HG03521 (cell line): ENCODE measurements around the gene LEF1.

Experiments
- ATAC-seq: cut with Tn5 transposase; IDR thresholded peaks from one replicate; pipeline ENCODE4 v1.9.1; 2021; ENCODE audit warnings: mild to moderate bottlenecking, moderate library complexity; ENCODE audit not compliant: unreplicated experiment

LEF1 gene

DNA sequence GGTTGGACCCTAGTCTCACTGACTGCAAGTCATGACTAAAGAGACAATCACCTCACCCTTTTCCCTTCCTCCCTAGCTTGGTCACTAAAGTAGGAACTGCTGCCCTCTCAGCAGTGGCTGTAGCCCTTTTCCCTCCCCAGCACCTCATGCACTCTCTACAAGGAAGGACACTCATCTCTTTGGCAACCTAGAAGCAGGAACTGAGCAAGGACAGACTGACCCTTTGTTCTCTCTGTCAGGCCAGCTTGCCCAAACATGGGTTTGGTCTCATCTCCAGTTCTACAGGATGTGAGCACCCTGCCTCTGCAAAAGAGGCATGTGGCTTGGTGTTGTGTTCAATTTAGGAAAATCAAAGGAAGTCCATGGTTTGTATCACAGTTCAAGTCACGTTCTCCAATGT lies 15.8 kb downstream of the LEF1 start:
- ATAC-seq, result no peak

DNA sequence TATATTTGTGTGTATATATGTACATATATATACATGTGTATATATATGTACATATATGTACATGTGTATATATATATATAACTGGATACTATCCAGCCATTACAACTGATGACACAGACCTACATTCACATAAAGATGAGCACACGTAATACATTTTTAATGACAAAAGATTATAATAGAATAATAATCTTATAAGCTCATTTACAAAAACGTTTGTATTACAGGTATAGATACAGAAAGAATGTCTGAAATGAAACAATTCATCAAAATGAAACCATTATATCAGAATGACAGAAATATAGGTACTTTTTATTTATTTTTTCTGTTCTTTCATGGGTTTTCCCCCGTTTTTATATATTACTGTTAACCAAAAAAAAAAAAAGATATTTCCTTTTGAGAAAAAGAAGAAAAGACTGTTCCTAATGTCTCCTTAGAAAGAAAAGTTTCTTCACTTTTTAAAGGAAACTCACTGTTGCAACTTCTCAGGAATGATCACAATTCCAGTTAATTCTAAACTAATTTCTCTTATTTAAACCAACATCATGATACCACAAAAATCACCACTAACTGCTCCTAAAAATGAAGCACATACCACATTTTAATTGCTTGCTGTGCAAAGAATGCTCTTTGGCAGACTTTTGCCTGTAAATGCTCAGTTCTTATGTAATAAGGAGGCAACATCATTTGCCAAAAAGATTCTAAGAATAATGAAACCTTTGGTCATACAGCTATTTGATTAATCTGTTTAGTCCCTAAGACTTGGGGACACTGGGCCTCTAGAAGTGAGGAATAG lies 18.9 kb downstream of the LEF1 start:
- ATAC-seq, result no peak

DNA sequence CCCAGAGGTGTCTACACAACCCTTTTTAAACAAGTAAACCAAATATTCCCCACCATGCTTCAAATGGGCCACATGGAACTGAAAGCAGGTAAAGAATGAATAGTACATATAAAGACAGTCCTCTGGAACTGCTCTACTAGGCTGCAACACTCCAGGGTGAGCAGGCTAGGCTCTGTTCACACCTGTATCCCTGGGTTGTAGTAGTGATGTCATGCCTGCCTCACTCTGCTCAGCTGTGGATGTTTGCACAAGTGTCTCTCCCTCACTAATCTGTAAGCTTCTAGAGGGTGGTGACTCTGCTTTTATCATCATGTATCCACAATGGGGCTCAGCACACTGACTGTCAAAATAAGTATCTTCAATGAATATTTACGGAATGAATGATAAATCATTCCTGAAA lies 20.4 kb downstream of the LEF1 start:
- ATAC-seq, result no peak

DNA sequence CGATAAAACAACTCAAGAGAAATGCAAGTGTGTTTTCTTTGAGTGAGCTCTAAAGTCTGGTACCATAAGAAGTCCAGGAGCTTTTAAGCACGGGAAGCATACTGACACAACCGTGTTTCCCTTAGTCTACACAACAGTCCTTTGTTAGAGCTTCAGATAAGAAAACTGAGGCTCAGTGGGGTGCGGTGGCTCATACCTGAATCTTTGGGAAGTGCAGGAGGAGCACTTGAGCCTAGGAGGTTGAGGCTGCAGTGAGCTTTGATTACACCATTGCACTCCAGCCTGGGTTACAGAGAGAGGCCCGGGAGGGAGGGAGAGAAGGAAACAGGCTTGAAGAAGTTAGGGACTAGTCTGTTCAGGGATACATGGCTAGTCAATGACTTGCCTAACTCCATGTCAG lies 21.9 kb downstream of the LEF1 start:
- ATAC-seq, result no peak

DNA sequence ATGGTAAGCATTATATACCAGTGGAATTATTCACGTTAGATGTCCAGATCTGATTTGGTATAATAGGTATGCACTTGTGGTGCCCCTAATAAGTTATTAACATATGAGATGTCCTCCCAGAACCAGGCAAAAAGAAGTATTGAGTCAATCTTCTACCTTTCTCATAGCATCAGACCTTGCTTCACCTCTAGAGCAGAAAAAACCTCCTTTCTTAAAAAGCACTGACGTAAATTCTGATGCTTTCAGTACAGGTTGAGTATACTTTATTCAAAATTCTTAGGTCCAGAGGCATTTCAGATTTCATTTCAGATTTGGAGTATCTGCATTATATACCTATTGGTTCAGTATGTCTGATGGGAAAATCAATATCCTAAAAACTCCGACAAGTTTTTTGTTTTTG lies 22.4 kb downstream of the LEF1 start:
- ATAC-seq, result no peak

DNA sequence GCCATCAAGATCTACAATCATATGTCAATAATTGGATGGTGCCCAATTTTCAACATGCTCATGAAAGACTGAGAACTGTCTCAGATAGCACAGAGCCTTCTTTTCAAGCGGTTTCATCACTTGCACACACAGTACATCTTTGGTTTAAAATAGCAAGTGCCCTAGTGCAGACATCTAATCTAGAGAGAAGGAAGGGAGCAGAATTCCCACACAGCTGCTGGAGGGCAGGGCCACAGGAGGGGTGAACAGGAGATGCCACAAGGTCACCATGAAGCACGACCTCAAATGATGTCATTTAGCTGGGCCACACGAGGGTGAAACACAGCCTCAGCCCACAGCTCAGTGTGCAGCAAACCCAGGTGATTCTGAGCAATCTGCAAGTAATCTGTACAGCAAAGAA lies 24.3 kb downstream of the LEF1 start:
- no peak for ATAC-seq

DNA sequence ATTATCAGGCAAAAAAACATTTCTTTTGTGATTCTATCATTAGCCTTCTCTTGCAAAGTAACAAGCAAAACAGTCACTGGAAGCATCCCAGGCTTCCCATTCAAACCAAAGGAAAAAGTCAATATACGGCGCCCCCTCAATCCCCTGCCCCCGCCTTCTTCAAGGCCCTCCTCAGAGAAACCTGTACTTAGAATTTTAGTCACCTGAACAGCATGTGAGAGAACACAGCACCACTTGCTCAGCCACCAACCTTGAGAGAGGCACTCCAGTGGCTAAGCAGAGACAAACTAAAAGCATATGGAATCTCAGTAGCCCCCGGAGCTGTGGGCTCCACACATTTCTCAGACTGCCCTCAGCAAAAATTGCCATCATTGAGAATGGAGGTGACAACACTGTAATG lies 25.2 kb downstream of the LEF1 start:
- ATAC-seq, result no peak

DNA sequence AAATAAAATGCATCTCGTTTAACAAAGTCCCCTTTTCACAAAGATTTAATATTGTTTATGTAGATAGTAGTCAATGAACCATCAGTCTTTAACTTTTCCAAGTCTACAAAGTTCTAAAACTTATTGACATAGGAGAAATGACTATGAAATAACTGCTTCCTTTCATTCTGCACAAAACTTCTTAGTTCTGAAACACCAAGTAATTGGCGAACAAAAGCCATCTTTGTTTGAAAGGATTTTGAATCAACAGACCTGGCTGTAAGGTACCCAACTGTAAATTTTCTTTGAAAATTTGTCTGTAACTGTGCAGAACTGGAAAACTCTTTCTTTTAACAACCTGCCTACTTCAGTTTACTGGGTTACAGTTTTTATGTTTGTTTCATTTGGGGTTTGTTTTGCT lies 25.9 kb downstream of the LEF1 start:
- ATAC-seq, result no peak

DNA sequence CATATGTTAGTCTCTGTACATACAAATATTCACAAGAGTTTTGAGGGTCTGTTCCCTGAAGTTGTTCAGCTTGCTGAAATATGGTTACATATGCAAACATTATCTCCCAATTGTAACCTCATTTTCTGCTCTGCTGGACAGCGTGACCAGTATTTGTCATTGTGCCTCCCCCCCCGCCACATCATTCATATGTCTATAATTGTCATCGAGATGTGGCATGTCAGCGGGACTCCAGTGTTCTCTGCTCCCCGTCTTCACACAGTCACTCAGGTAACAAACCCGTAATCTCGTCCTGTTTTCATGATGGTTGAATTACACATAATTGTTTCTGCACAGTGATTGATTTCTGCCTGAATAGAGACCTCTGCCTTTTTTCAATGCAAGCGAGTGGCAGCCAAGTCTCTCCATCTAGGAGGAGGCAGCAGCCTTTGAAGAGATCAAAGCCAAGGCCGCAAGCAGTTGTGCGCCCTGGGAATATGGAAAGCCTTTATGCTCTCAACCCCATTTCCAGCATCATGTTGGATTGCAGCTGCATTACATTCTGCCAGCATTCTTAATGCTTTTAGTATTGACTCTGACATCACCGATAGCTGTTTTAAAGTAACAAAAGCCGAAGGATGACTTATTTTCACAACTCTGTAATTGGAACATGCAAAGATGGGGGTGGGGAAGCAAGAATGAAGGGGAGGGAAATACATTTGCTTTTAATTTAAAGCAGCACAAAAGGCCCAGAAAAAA lies 27.4 kb downstream of the LEF1 start:
- no peak for ATAC-seq

DNA sequence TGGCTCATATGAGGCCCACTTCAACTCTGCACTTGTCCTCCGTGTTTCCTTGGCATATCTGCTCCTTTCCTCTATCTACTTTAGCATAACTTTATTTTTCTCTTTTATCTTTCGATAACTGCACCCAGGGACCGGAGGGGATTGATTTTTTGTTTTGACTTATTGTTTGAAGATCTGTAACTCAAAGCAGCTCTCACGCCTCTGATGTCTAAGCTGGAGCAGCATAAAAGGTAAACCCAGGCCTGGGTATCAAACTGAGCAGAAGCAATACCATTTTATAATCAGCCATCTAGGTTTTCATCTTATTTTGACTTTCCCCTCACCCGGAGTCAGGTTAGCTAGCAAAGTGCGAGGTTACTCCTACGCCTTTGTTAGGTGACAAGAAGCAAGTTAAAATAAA lies 28.4 kb downstream of the LEF1 start:
- ATAC-seq, result no peak

DNA sequence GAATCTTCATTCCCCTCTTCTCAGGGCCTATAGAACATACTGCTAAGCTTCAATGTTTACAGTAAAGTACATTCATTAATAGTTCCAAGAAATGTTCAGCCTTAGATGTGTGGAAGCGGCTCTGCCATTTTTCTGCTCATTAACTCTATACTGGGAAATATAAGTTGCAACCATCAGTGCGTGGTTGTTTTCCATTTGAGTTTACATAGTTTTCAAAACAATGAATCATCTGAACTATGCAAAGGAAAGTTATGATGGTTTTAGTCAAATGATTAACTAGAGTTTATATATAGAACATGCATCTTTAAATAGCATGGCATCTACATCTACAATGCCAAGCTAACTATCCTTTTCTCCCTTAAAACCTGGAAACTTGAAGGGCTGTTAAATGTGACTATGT lies 29.6 kb downstream of the LEF1 start:
- peak; percentile 46 for ATAC-seq

DNA sequence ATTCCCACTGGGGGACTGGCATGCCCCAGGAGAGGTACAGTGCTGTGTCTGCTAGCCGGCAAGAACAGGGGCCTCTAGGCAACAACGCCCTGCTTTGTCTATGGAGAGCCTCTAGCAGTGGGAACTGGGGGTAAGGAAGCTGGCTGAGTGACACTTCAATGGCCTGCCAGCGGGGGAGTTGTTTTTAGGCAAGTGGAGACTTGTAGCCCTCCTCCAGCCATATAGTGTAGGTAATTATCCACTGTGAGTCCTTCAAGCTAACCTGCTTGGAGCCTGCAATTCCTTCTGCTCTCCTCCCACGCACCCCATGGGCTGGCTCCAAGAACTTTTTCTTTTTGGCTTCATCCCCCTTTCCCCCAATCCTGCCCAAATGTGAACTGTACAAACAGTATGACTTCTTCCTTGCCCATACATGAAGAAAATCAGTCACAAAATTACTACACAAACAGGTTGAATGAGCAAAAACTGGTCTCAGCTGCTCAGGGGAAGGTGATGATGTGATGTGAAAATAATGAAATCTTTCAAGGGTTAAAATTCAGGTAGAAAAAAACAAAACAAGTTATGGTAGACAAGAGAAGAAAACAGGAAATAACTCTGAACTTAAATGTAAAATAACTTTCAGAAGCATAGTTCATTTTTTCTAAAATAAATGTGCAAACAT lies 33.1 kb downstream of the LEF1 start:
- no peak for ATAC-seq

DNA sequence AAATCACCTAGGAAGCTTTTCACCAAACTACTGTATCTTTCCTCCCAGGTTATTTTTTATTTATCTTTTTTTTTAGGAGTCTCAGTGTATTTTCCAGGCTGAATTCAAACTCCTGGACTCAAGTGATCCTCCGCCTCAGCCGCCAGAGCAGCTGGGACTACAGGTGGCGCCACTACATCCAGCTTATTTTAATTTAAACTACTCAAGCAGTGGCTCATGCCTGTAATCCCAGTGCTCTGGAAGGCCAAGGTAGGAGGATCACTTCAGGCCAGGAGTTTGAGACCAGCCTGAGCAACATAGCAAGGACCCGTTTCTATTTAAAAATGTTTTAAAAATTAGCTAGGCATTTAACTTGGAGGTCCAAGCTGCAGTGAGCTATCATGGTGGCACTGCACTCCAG lies 37.8 kb downstream of the LEF1 start:
- ATAC-seq, result no peak

DNA sequence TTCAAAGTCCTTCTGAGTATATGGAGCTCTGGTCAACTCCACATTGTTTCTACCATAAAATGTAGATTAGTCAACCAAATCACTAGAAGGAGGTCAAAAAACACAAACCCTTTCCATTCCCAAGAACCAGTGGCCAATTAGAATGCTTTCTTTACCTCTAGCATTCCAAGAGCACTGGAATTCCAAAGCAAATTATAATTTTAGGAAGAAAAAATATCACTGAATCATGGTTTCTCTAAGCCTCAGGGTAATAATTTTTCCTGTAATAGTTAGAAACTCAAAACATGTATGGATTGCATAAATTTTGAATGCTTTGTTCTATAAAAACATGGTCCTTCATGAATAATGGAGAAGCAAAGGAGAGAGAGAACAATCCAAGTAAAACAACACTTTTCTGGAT lies 39.5 kb downstream of the LEF1 start:
- no peak for ATAC-seq

DNA sequence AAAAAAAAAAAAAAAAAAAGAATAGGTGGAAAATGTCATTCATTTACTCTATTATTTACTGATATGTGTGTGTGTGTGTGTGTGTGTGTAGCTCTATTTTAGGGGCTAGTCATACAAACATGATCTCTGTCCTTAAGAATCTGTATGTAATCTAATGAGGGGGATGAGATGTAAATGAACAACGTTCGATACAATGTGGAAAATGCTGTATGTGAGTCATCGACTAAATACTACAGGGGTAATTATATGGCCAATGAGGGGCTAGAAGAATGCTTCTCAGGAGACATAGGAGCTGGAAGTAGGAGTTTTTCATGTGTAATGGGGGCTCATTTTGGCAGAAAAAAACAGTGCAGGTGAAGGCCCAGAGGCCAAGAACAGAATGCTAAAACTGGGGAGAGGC lies 41.9 kb downstream of the LEF1 start:
- ATAC-seq, result no peak

DNA sequence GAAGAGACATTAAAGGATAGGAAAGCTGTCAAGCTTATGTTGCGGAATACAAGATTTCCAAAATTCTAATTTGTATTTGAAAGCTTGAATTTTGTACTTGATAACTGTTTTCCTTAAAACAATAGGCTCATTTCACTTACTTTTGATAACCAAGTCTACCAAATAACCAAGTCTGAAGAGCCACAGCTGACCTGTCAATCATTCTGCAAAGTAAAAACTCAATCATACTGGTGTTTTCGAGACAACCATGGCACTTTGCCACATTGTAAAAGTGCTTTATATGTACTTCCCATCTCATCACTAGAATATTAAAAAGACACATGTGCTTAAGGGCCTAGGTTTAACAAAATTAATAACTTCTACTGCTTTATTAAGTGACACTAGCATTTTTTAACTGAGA lies 47.9 kb downstream of the LEF1 start:
- no peak for ATAC-seq

DNA sequence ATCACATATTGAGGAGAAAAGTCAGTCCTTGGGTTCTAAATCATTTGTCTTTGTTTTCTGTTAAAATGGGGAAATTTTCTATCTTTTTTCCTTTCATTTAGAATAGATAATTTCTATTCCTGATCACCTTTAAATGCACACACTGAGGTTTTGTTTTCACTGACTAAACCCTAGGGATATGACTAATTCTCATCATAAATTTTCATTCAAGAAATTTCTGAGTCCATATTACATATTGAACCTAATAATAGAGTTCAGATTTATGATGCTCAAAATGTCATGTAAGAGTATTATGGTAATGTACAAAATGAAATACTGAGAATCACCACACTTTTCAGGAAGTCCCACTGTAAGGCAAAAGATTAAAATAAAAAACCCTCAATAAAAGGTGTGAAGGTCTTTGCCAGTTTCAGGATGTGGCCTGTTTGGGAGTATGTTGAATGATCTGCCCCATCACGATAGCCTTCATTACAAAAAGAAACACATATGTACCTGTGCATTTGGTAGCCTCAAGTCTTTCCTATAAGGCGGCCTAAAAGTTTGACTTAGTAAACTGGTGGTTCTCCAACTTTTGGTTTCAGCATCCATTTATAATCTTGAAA lies 49.4 kb downstream of the LEF1 start:
- ATAC-seq, result no peak

DNA sequence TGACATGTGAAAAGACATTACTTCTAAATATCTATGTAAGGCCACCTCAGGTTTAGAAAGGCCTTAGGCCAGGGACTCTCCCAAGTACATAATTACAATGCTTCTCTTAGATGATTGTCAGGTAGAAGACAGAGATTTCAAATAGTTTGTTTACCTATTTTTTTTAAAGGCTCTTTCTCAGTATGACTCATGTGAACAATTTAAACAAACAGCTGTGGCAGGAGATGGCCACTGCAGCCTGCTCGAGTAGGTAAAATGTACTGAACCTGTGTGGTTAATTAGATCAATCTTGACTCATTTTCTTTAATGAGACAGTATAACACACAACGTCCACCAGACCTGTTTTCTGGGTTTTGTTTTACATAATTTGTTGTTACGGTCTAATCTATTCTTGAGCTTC lies 50.2 kb downstream of the LEF1 start:
- peak; percentile 88 for ATAC-seq

DNA sequence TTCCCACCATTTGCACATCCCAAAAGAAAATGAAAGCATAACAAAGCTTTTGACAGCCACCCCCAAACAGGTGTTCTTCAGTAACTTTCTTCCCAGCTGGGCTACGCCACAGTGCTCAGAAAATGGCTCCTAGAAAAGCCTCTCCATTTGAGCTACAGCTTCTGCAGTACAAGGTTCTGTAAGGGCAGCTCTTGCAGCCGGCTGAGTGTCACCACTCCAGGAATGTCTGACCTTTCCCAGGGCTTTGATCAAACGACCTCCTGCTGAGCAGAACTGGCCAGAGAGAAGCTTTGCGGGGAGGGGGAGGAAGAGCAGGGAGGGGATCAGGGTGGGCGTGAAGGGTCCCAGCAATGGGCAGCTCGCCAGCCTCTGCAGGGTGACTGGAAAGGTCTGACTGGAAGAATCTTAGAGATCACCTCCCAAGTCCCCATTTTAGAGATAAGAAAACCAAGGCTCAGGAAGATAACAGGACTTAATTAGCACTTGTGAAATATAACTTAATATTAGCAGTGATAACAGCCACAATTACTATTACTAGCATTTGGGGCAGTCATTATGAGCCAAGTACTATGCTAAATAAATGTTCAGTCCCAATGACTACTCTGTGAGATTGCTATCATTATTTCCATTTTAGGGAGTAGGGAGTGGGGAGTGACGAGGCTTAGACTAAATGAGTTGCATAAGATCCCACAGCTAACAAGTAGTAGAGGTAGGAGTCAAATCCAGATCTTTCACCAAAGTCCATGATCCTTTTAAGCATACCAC lies 51.1 kb downstream of the LEF1 start:
- ATAC-seq, result no peak

DNA sequence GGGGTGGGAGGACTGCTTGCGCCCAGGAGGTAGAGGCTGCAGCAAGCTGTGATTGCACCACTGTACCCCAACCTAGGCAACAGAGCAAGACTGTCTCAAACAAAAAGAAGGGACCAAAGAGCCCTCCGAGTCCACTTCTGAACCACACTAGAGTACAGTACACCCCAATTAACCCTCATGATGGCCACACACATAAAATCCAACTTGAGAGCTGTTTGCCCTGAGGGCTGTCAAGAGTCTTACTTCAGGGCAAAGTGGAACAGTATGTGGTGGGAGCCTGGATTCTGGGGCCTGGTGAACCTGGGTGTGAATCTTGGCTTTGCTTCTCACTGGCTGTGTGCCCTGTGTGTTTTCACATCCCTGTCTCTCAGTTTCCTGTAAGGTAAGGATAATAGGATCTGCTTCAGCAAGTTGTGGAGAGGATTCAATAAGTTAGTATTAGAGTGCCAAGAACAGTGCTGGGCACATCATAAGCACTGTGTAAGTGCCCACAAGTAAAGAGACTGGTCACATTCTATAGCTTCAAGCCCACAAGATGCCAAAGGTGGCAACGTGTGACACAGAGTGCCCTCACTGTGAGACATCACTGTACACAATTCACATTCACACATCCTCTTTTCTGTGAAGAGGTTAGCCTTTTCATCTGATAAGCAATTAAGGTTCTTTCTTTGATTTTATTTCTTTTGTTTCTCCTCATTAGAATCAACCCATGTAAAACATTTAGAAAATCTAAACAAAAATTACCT lies 52.1 kb downstream of the LEF1 start:
- no peak for ATAC-seq
